DMS53 treated with DMSO at 0.1 percent for 48 hours (cell line): ENCODE results near the gene CHGA.

Source experiments
- DNase-seq: peaks from one replicate; lab custom pipeline; 2025; ENCODE audit not compliant: unreplicated experiment; lab: John Stamatoyannopoulos, UW

The CHGA gene

GRCh38 chr14:92922883-92923743 lies at the start of gene CHGA:
CHGA (plus strand) TSS chr14:92923150; CDS start chr14:92923360, 210 bp downstream.
- DNase-seq, result no peak

GRCh38 chr14:92874962-92875661 lies 47.8 kb upstream of the CHGA start:
- no peak for DNase-seq

- DNase-seq, result no peak
Measured at GRCh38 chr14:92877757-92878431, 45.1 kb upstream of the CHGA start.

- DNase-seq, result no peak
Measured at GRCh38 chr14:92880351-92880750, 42.6 kb upstream of the CHGA start.

- peak; percentile 2 for DNase-seq
Measured at GRCh38 chr14:92880851-92881250, 42.1 kb upstream of the CHGA start.

- DNase-seq, result no peak
Measured at GRCh38 chr14:92883066-92883465, 39.9 kb upstream of the CHGA start.

GRCh38 chr14:92884410-92884809 lies 38.5 kb upstream of the CHGA start:
- DNase-seq, result no peak

- DNase-seq, result no peak
Measured at GRCh38 chr14:92885279-92886061, 37.5 kb upstream of the CHGA start.

GRCh38 chr14:92886337-92886736 lies 36.6 kb upstream of the CHGA start:
- DNase-seq, result no peak

GRCh38 chr14:92887157-92887556 lies 35.8 kb upstream of the CHGA start:
- no peak for DNase-seq

- DNase-seq, result no peak
Measured at GRCh38 chr14:92888896-92889295, 34.1 kb upstream of the CHGA start.

- no peak for DNase-seq
Measured at GRCh38 chr14:92890830-92891588, 31.9 kb upstream of the CHGA start.

GRCh38 chr14:92892589-92892988 lies 30.4 kb upstream of the CHGA start:
- no peak for DNase-seq

- no peak for DNase-seq
Measured at GRCh38 chr14:92895352-92895878, 27.5 kb upstream of the CHGA start.

- no peak for DNase-seq
Measured at GRCh38 chr14:92897922-92898565, 24.9 kb upstream of the CHGA start.

GRCh38 chr14:92898566-92899131 lies 24.3 kb upstream of the CHGA start:
- DNase-seq, result no peak

- DNase-seq, result no peak
Measured at GRCh38 chr14:92900660-92901059, 22.3 kb upstream of the CHGA start.

GRCh38 chr14:92902191-92902590 lies 20.8 kb upstream of the CHGA start:
- DNase-seq, result no peak

- no peak for DNase-seq
Measured at GRCh38 chr14:92902726-92903125, 20.2 kb upstream of the CHGA start.
